ENCODE measurements around the gene NCS1. TPM values are rescaled to one million over a fixed set of nuclear protein-coding genes. Genes with fewer than 3 reads are reported as not detected.

The NCS1 gene
- polyA plus RNA-seq, 3 donors: not detected

DNA sequence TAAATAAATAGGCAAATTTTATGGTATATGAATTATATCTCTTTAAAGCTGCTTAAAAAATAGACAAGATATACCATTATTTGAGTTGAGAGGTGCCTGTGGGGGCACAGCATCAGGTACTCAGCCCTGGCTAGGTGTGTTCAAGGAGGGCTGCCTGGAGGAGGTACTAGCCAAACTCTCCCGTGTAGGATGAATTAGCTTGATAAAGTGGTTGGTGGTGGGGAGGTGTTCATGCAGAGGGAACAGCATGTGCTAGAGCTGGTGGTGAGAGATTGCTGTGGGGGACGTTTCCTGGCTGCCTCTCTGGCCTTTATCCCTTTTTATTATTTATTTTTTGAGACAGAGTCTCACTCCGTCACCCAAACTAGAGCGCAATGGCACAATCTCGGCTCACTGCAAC, 23.2 kb upstream of the NCS1 start:
- H3K4me1 ChIP-seq (ENCODE audit: control insufficient read depth in 1 of 2, insufficient read depth in 2 of 2, low read length in 2 of 2): no peaks in the 10 kb centered on the region
- H3K9me3 Mint-ChIP-seq: peaks cover 0 to 4% (median 0%) of the 10 kb centered on the region in 7 donors
- no peak overlapping the region for H3K27ac Mint-ChIP-seq
- H3K4me1 Mint-ChIP-seq: peaks cover 2% of the 10 kb centered on the region
- H2AFZ ChIP-seq (ENCODE audit: insufficient read depth, low read depth, low read length, poor library complexity, severe bottlenecking): no peak overlapping the region
- intact Hi-C loops (cut with micrococcal nuclease): no loop called here
- H3K9ac ChIP-seq (ENCODE audit: insufficient read depth, low read length, poor library complexity, severe bottlenecking): no peak overlapping the region
- no peak overlapping the region for H3K27ac ChIP-seq (ENCODE audit: low read depth in 1 of 2, low read length in 2 of 2)
- peaks cover 21 to 31% (median 26%) of the 10 kb centered on the region in 3 donors for H3K27me3 Mint-ChIP-seq (ENCODE audit: low read depth in 3 of 3)
- no peaks in the 10 kb centered on the region for H4K20me1 ChIP-seq (ENCODE audit: insufficient read depth, low read length)
- H3K9me3 ChIP-seq (replicated peaks in 1 of 2; ENCODE audit: control insufficient read depth in 1 of 2, insufficient read depth in 1 of 2, low read length in 2 of 2): no peaks in the 10 kb centered on the region
- TF ChIP-seq, protein P1, sequence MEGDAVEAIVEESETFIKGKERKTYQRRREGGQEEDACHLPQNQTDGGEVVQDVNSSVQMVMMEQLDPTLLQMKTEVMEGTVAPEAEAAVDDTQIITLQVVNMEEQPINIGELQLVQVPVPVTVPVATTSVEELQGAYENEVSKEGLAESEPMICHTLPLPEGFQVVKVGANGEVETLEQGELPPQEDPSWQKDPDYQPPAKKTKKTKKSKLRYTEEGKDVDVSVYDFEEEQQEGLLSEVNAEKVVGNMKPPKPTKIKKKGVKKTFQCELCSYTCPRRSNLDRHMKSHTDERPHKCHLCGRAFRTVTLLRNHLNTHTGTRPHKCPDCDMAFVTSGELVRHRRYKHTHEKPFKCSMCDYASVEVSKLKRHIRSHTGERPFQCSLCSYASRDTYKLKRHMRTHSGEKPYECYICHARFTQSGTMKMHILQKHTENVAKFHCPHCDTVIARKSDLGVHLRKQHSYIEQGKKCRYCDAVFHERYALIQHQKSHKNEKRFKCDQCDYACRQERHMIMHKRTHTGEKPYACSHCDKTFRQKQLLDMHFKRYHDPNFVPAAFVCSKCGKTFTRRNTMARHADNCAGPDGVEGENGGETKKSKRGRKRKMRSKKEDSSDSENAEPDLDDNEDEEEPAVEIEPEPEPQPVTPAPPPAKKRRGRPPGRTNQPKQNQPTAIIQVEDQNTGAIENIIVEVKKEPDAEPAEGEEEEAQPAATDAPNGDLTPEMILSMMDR (IDR thresholded peaks at IDR 0.05): no peak
- H3K79me2 ChIP-seq (ENCODE audit: insufficient read depth, low read length): no peaks in the 10 kb centered on the region
- H3K27me3 ChIP-seq (ENCODE audit: control insufficient read depth in 2 of 2, insufficient read depth in 2 of 2, low read length in 2 of 2): peaks cover 0 to 8% of the 10 kb centered on the region in 2 donors
- H3K4me2 ChIP-seq (replicated peaks; ENCODE audit: extremely low read depth, low read length, poor library complexity, severe bottlenecking): no peak overlapping the region
- H3K4me3 ChIP-seq (replicated peaks in 1 of 3; ENCODE audit: low read depth in 2 of 3, low read length in 3 of 3): no peak overlapping the region
- H3K36me3 Mint-ChIP-seq: no peaks in the 10 kb centered on the region
- no peaks in the 10 kb centered on the region for H3K36me3 ChIP-seq (replicated peaks in 1 of 2; ENCODE audit: control insufficient read depth in 1 of 2, insufficient read depth in 2 of 2, low read length in 2 of 2)
- no peak for DNase-seq
- 73% methylated on average over 4 of the region's 5 CpGs for WGBS (ENCODE audit: insufficient coverage)
- H3K4me3 Mint-ChIP-seq: no peak overlapping the region

DNA sequence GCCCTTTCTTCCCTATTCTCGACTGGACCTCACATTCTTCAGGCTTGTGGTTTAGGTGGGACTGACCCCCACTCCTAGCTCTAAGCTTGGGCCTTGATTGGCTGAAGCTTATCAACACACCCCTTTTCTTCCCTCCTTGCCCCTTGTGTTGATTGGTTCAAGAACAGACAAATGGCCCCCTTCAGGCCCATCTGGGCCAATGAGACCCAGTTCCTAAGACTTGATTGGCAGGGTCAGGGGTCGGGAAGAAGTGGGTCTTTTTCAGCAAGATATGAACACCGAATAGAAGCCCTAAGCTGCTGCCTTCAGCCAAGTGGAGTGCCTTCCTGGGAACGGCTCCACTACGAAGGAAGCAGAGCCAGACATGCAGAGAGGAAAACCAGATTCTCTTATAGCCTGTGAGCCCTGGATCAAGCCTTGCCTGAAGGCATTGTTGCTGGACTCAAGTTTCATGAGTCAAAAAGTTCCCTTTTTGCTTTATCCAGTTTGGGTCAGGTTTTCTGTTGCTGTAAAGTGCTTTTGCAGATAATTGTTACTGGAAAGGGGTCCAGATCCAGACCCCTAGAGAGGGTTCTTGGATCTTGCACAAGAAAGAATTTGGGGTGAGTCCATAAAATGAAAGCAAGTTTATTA, 22.4 kb upstream of the NCS1 start:
- 93% methylated on average over 4 of the region's 5 CpGs for WGBS (ENCODE audit: insufficient coverage)
- H2AFZ ChIP-seq (ENCODE audit: insufficient read depth, low read depth, low read length, poor library complexity, severe bottlenecking): no peak overlapping the region
- TF ChIP-seq, protein P1 (IDR thresholded peaks at IDR 0.05): no peak

More for the DNA sequence above, 22.4 kb upstream of the NCS1 start:
- Mint-ChIP-seq H3K36me3 (no peaks in the 10 kb centered on the region), H3K4me1 (no peaks in the 10 kb centered on the region), H3K27me3 (ENCODE audit: low read depth in 3 of 3) (peaks cover 15 to 24% (median 18%) of the 10 kb centered on the region in 3 donors), H3K9me3 (peaks cover 0 to 3% (median 0%) of the 10 kb centered on the region in 7 donors), H3K27ac (no peak overlapping the region), H3K4me3 (no peak overlapping the region)
- H3K36me3 ChIP-seq (replicated peaks in 1 of 2; ENCODE audit: control insufficient read depth in 1 of 2, insufficient read depth in 2 of 2, low read length in 2 of 2): no peaks in the 10 kb centered on the region
- H3K27ac ChIP-seq (ENCODE audit: low read depth in 1 of 2, low read length in 2 of 2): no peak overlapping the region
- H3K27me3 ChIP-seq (ENCODE audit: control insufficient read depth in 2 of 2, insufficient read depth in 2 of 2, low read length in 2 of 2): peaks cover 0 to 2% of the 10 kb centered on the region in 2 donors
- no peak overlapping the region for H3K4me3 ChIP-seq (replicated peaks in 1 of 3; ENCODE audit: low read depth in 2 of 3, low read length in 3 of 3)
- intact Hi-C loops (cut with micrococcal nuclease): no loop called here
- H3K9me3 ChIP-seq (replicated peaks in 1 of 2; ENCODE audit: control insufficient read depth in 1 of 2, insufficient read depth in 1 of 2, low read length in 2 of 2): no peaks in the 10 kb centered on the region
- H3K79me2 ChIP-seq (ENCODE audit: insufficient read depth, low read length): no peaks in the 10 kb centered on the region
- H4K20me1 ChIP-seq (ENCODE audit: insufficient read depth, low read length): no peaks in the 10 kb centered on the region
- no peak overlapping the region for H3K9ac ChIP-seq (ENCODE audit: insufficient read depth, low read length, poor library complexity, severe bottlenecking)
- DNase-seq: no peak
- no peak overlapping the region for H3K4me2 ChIP-seq (replicated peaks; ENCODE audit: extremely low read depth, low read length, poor library complexity, severe bottlenecking)
- no peaks in the 10 kb centered on the region for H3K4me1 ChIP-seq (ENCODE audit: control insufficient read depth in 1 of 2, insufficient read depth in 2 of 2, low read length in 2 of 2)
